ENCODE measurements around the gene NAPA. TPM values are rescaled to one million over a fixed set of nuclear protein-coding genes. Genes with fewer than 3 reads are reported as not detected.

Gene NAPA
- polyA plus RNA-seq, 1 donor from 2014 or later: 100 TPM

DNA sequence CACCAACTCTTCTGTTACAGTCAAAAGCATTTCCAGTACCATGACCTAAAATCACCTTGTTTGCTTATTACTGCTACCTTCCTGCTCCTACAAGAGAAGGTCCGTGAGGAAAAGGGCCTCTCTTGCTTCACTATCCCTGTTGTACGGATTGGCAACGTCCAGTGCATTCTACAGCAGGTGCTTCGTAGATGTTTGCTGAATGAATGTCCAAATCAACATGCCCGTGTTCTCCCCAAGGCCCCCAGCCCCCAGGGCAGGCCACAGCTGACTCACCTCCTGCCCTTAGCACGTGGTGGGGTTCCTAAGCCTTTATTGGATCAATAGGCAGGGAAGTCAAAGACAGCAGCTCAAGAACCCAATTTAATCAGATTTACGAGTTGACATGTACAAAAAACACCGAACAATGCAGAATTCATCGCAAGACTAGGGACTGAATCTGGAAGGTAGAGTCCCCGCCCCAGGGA, 5.5 kb upstream of the NAPA start:
- Histone ChIP-seq H3K36me3 (ENCODE audit: insufficient read depth, low read length) (no peaks in the 10 kb centered on the region), H3K27ac (ENCODE audit: low read length) (no peak overlapping the region), H3K9me2 (ENCODE audit: insufficient read depth, low read length) (no peaks in the 10 kb centered on the region), H3K4me2 (ENCODE audit: low read length) (no peak overlapping the region), H4K20me1 (ENCODE audit: insufficient read depth) (no peaks in the 10 kb centered on the region), H3K79me2 (replicated peaks; ENCODE audit: insufficient read depth, low read length) (no peaks in the 10 kb centered on the region), H3K9ac (ENCODE audit: low read length) (no peak overlapping the region), H3K27me3 (ENCODE audit: insufficient read depth, low read depth, low read length) (no peaks in the 10 kb centered on the region), H2AFZ (ENCODE audit: low read depth, low read length) (no peak overlapping the region), H3F3A (ENCODE audit: insufficient read depth, low read length, poor library complexity, severe bottlenecking) (no peaks in the 10 kb centered on the region), H3K9me3 (ENCODE audit: low read length) (no peaks in the 10 kb centered on the region), H3K4me3 (ENCODE audit: low read length) (no peak overlapping the region)
- TF ChIP-seq, protein P1, sequence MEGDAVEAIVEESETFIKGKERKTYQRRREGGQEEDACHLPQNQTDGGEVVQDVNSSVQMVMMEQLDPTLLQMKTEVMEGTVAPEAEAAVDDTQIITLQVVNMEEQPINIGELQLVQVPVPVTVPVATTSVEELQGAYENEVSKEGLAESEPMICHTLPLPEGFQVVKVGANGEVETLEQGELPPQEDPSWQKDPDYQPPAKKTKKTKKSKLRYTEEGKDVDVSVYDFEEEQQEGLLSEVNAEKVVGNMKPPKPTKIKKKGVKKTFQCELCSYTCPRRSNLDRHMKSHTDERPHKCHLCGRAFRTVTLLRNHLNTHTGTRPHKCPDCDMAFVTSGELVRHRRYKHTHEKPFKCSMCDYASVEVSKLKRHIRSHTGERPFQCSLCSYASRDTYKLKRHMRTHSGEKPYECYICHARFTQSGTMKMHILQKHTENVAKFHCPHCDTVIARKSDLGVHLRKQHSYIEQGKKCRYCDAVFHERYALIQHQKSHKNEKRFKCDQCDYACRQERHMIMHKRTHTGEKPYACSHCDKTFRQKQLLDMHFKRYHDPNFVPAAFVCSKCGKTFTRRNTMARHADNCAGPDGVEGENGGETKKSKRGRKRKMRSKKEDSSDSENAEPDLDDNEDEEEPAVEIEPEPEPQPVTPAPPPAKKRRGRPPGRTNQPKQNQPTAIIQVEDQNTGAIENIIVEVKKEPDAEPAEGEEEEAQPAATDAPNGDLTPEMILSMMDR (IDR thresholded peaks at IDR 0.05; ENCODE audit: poor library complexity, severe bottlenecking): no peak
- TF ChIP-seq MXI1 (conservative IDR thresholded peaks at IDR 0.05; ENCODE audit: poor library complexity, severe bottlenecking) (no peak), POLR2AphosphoS5 (IDR thresholded peaks at IDR 0.05) (no peak), EZH2 (IDR thresholded peaks at IDR 0.05; ENCODE audit: borderline replicate concordance, insufficient read depth, low read length, poor library complexity, severe bottlenecking) (no peak)
- TF ChIP-seq, protein P2, sequence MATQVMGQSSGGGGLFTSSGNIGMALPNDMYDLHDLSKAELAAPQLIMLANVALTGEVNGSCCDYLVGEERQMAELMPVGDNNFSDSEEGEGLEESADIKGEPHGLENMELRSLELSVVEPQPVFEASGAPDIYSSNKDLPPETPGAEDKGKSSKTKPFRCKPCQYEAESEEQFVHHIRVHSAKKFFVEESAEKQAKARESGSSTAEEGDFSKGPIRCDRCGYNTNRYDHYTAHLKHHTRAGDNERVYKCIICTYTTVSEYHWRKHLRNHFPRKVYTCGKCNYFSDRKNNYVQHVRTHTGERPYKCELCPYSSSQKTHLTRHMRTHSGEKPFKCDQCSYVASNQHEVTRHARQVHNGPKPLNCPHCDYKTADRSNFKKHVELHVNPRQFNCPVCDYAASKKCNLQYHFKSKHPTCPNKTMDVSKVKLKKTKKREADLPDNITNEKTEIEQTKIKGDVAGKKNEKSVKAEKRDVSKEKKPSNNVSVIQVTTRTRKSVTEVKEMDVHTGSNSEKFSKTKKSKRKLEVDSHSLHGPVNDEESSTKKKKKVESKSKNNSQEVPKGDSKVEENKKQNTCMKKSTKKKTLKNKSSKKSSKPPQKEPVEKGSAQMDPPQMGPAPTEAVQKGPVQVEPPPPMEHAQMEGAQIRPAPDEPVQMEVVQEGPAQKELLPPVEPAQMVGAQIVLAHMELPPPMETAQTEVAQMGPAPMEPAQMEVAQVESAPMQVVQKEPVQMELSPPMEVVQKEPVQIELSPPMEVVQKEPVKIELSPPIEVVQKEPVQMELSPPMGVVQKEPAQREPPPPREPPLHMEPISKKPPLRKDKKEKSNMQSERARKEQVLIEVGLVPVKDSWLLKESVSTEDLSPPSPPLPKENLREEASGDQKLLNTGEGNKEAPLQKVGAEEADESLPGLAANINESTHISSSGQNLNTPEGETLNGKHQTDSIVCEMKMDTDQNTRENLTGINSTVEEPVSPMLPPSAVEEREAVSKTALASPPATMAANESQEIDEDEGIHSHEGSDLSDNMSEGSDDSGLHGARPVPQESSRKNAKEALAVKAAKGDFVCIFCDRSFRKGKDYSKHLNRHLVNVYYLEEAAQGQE (IDR thresholded peaks at IDR 0.05; ENCODE audit: borderline replicate concordance): no peak

DNA sequence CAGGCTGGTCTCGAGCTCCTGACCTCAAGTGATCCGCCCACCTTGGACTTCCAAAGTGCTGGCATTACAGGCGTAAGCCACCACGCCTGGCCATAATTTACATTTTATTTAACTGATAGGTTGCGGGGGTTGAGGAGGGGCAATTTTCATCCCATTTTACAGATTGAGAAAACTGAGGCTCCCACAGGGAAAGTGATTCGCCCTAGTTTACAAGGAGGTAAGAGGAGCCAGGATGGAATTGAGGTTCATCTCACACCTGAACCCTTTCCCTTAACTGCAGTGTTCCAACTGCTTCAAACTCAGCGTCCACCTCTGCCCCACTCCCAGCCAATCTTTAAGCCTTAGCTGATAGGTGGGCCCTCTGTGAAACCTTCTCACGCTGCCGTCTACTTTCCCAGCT, 4.0 kb upstream of the NAPA start:
- H3K27ac ChIP-seq (ENCODE audit: low read length): no peak overlapping the region
- no peak overlapping the region for H2AFZ ChIP-seq (ENCODE audit: low read depth, low read length)
- H3F3A ChIP-seq (ENCODE audit: insufficient read depth, low read length, poor library complexity, severe bottlenecking): no peaks in the 10 kb centered on the region
- no peak overlapping the region for H3K9ac ChIP-seq (ENCODE audit: low read length)
- H3K36me3 ChIP-seq (ENCODE audit: insufficient read depth, low read length): no peaks in the 10 kb centered on the region
- no peaks in the 10 kb centered on the region for H3K9me3 ChIP-seq (ENCODE audit: low read length)
- H3K4me3 ChIP-seq (ENCODE audit: low read length): no peak overlapping the region
- peaks cover 8% of the 10 kb centered on the region for H3K79me2 ChIP-seq (replicated peaks; ENCODE audit: insufficient read depth, low read length)
- H3K4me2 ChIP-seq (ENCODE audit: low read length): no peak overlapping the region
- no peaks in the 10 kb centered on the region for H3K27me3 ChIP-seq (ENCODE audit: insufficient read depth, low read depth, low read length)
- no peaks in the 10 kb centered on the region for H4K20me1 ChIP-seq (ENCODE audit: insufficient read depth)
- TF ChIP-seq RAD21 (conservative IDR thresholded peaks at IDR 0.05) (no peak), POLR2AphosphoS5 (IDR thresholded peaks at IDR 0.05) (no peak), EP300 (conservative IDR thresholded peaks at IDR 0.05; ENCODE audit: poor library complexity, severe bottlenecking) (no peak), MXI1 (conservative IDR thresholded peaks at IDR 0.05; ENCODE audit: poor library complexity, severe bottlenecking) (no peak), EZH2 (IDR thresholded peaks at IDR 0.05; ENCODE audit: borderline replicate concordance, insufficient read depth, low read length, poor library complexity, severe bottlenecking) (no peak), SMC3 (conservative IDR thresholded peaks at IDR 0.05; ENCODE audit: poor library complexity) (no peak), TAF1 (IDR thresholded peaks at IDR 0.05; ENCODE audit: low read depth) (no peak)
- TF ChIP-seq, protein P1 (IDR thresholded peaks at IDR 0.05; ENCODE audit: poor library complexity, severe bottlenecking): no peak
- TF ChIP-seq, protein P2 (IDR thresholded peaks at IDR 0.05; ENCODE audit: borderline replicate concordance): no peak
- no peaks in the 10 kb centered on the region for H3K9me2 ChIP-seq (ENCODE audit: insufficient read depth, low read length)
